Measurements from ENCODE around the gene ESRP2.

ESRP2 gene

GRCh38 chr16:68269793-68270192 lies 33.9 kb upstream of the ESRP2 start:
- H3K4me1 Mint-ChIP-seq: peaks cover 84% of the 10 kb centered on the region
- H3K36me3 Mint-ChIP-seq: peaks cover 14% of the 10 kb centered on the region
- H3K4me3 Mint-ChIP-seq: peak overlapping the region; percentile 27
- peak overlapping the region; percentile 17 for H3K27ac Mint-ChIP-seq
- no peaks in the 10 kb centered on the region for H3K27me3 Mint-ChIP-seq
- no peaks in the 10 kb centered on the region for H3K9me3 Mint-ChIP-seq

GRCh38 chr16:68267612-68268405 lies 31.9 kb upstream of the ESRP2 start:
- peaks cover 5% of the 10 kb centered on the region for H3K36me3 Mint-ChIP-seq
- peak overlapping the region; percentile 71 for H3K4me3 Mint-ChIP-seq
- H3K27me3 Mint-ChIP-seq: no peaks in the 10 kb centered on the region
- no peaks in the 10 kb centered on the region for H3K9me3 Mint-ChIP-seq
- peaks cover 76% of the 10 kb centered on the region for H3K4me1 Mint-ChIP-seq
- peak overlapping the region; percentile 94 for H3K27ac Mint-ChIP-seq

- no peaks in the 10 kb centered on the region for H3K27me3 Mint-ChIP-seq
- peaks cover 5% of the 10 kb centered on the region for H3K36me3 Mint-ChIP-seq
- H3K27ac Mint-ChIP-seq: peak overlapping the region; percentile 96
- no peaks in the 10 kb centered on the region for H3K9me3 Mint-ChIP-seq
- H3K4me3 Mint-ChIP-seq: peak overlapping the region; percentile 94
- H3K4me1 Mint-ChIP-seq: peaks cover 63% of the 10 kb centered on the region
Measured at GRCh38 chr16:68265078-68265920, 29.4 kb upstream of the ESRP2 start.

GRCh38 chr16:68264128-68265077 lies 28.5 kb upstream of the ESRP2 start, which contains the start of gene SLC7A6:
Gene SLC7A6 (plus strand): TSS chr16:68264526. CDS start chr16:68274727, 10,201 bp downstream.
- Mint-ChIP-seq H3K36me3 (peaks cover 5% of the 10 kb centered on the region), H3K27ac (peak within 1 kb of the TSS; percentile 99), H3K4me3 (peak within 1 kb of the TSS; percentile 97), H3K4me1 (peaks cover 54% of the 10 kb centered on the region), H3K9me3 (no peaks in the 10 kb centered on the region), H3K27me3 (no peaks in the 10 kb centered on the region)

GRCh38 chr16:68263559-68264127 lies 27.7 kb upstream of the ESRP2 start:
- peak overlapping the region; percentile 97 for H3K4me3 Mint-ChIP-seq

GRCh38 chr16:68259007-68259825 lies 23.3 kb upstream of the ESRP2 start:
- H3K4me3 Mint-ChIP-seq: no peak overlapping the region

More at GRCh38 chr16:68263559-68264127, 27.7 kb upstream of the ESRP2 start:
- H3K4me1 Mint-ChIP-seq: peaks cover 48% of the 10 kb centered on the region
- H3K27me3 Mint-ChIP-seq: no peaks in the 10 kb centered on the region
- peaks cover 5% of the 10 kb centered on the region for H3K36me3 Mint-ChIP-seq
- H3K9me3 Mint-ChIP-seq: no peaks in the 10 kb centered on the region
- peak overlapping the region; percentile 99 for H3K27ac Mint-ChIP-seq

GRCh38 chr16:68257906-68258800 lies 22.2 kb upstream of the ESRP2 start:
- H3K27me3 Mint-ChIP-seq: no peaks in the 10 kb centered on the region
- H3K36me3 Mint-ChIP-seq: no peaks in the 10 kb centered on the region
- no peaks in the 10 kb centered on the region for H3K9me3 Mint-ChIP-seq
- no peak overlapping the region for H3K27ac Mint-ChIP-seq
- peaks cover 21% of the 10 kb centered on the region for H3K4me1 Mint-ChIP-seq
- H3K4me3 Mint-ChIP-seq: no peak overlapping the region

More at GRCh38 chr16:68259007-68259825, 23.3 kb upstream of the ESRP2 start:
- Mint-ChIP-seq H3K4me1 (peaks cover 30% of the 10 kb centered on the region), H3K27ac (no peak overlapping the region), H3K36me3 (no peaks in the 10 kb centered on the region), H3K27me3 (no peaks in the 10 kb centered on the region), H3K9me3 (no peaks in the 10 kb centered on the region)

- Mint-ChIP-seq H3K4me1 (peaks cover 18% of the 10 kb centered on the region), H3K27ac (no peak overlapping the region), H3K27me3 (no peaks in the 10 kb centered on the region), H3K36me3 (no peaks in the 10 kb centered on the region), H3K4me3 (no peak overlapping the region), H3K9me3 (no peaks in the 10 kb centered on the region)
Measured at GRCh38 chr16:68257251-68257905, 21.5 kb upstream of the ESRP2 start.

- Mint-ChIP-seq H3K27me3 (no peaks in the 10 kb centered on the region), H3K36me3 (peaks cover 2% of the 10 kb centered on the region), H3K27ac (no peak overlapping the region), H3K4me3 (no peak overlapping the region), H3K9me3 (no peaks in the 10 kb centered on the region), H3K4me1 (peaks cover 10% of the 10 kb centered on the region)
Measured at GRCh38 chr16:68255712-68256111, 19.8 kb upstream of the ESRP2 start.

GRCh38 chr16:68253721-68254120 lies 17.8 kb upstream of the ESRP2 start:
- H3K27me3 Mint-ChIP-seq: no peaks in the 10 kb centered on the region
- H3K9me3 Mint-ChIP-seq: no peaks in the 10 kb centered on the region
- peaks cover 2% of the 10 kb centered on the region for H3K36me3 Mint-ChIP-seq
- H3K4me1 Mint-ChIP-seq: peaks cover 10% of the 10 kb centered on the region
- no peak overlapping the region for H3K27ac Mint-ChIP-seq
- H3K4me3 Mint-ChIP-seq: no peak overlapping the region

GRCh38 chr16:68252383-68252782 lies 16.5 kb upstream of the ESRP2 start:
- H3K27ac Mint-ChIP-seq: no peak overlapping the region
- H3K4me3 Mint-ChIP-seq: no peak overlapping the region
- H3K36me3 Mint-ChIP-seq: peaks cover 2% of the 10 kb centered on the region

GRCh38 chr16:68251832-68252231 lies 15.9 kb upstream of the ESRP2 start:
- Mint-ChIP-seq H3K27ac (no peak overlapping the region), H3K27me3 (no peaks in the 10 kb centered on the region), H3K36me3 (peaks cover 2% of the 10 kb centered on the region), H3K4me1 (peaks cover 3% of the 10 kb centered on the region), H3K9me3 (no peaks in the 10 kb centered on the region), H3K4me3 (no peak overlapping the region)

More at GRCh38 chr16:68252383-68252782, 16.5 kb upstream of the ESRP2 start:
- Mint-ChIP-seq H3K27me3 (no peaks in the 10 kb centered on the region), H3K9me3 (no peaks in the 10 kb centered on the region), H3K4me1 (peaks cover 3% of the 10 kb centered on the region)

- Mint-ChIP-seq H3K27ac (no peak overlapping the region), H3K4me3 (no peak overlapping the region), H3K36me3 (peaks cover 2% of the 10 kb centered on the region)
Measured at GRCh38 chr16:68250951-68251350, 15.0 kb upstream of the ESRP2 start.

More at GRCh38 chr16:68250951-68251350, 15.0 kb upstream of the ESRP2 start:
- Mint-ChIP-seq H3K9me3 (no peaks in the 10 kb centered on the region), H3K4me1 (peaks cover 12% of the 10 kb centered on the region), H3K27me3 (no peaks in the 10 kb centered on the region)
